ENCODE data around the gene PSMD6. TPM values are rescaled to one million over a fixed set of nuclear protein-coding genes. Genes with fewer than 3 reads are reported as not detected.

Gene PSMD6
- total RNA-seq, 1 experiment from 2014 or later: 78.7 TPM

DNA sequence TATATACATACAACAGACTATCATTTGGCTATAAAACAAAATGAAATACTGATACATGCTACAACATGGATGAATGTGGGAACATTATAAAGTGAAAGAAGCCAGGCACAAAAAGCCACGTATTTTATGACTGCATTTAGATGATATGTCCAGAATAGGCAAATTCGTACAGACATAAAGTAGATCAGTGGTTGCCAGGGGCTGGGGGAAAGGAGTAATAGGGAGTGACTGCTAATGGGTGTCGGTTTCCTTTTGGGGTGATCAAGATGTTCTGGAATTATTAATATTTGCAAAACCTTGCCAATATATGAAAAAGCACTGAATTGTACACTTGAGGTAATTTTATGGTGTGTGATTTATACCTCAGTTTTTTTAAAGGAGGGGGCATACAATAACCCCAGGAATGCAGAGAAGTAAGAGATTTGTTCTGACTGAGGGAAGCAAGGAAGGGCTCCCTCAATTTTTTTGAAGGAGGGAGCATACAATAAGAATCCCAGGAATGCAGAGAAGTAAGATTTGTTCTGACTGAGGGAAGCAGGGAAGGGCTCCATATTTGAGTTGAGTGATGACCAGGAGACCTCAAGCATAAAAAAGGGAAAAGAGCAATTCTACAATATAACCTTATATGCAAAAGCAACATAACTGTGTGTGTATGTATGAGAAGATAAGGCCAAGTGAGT, 6.2 kb downstream of the PSMD6 start:
- Histone ChIP-seq H3K4me2 (ENCODE audit: low read length) (no peak overlapping the region), H3K27me3 (ENCODE audit: insufficient read depth, low read length) (no peaks in the 10 kb centered on the region), H3K79me2 (ENCODE audit: insufficient read depth, low read length) (peaks cover 95% of the 10 kb centered on the region), H3K36me3 (ENCODE audit: control insufficient read depth in 1 of 2, insufficient read depth in 2 of 2, low read length in 2 of 2) (peaks cover 60 to 73% of the 10 kb centered on the region in 2 experiments), H4K20me1 (ENCODE audit: insufficient read depth) (peaks cover 15% of the 10 kb centered on the region; the same call in 1 of the 2 replicates), H3K4me1 (ENCODE audit: control insufficient read depth in 1 of 2, insufficient read depth in 2 of 2, low read length in 2 of 2) (peaks cover 3 to 5% of the 10 kb centered on the region in 2 experiments; a peak in 3 of 4 replicates), H3K9me3 (ENCODE audit: control insufficient read depth in 1 of 2, insufficient read depth in 1 of 2, low read depth in 1 of 2, low read length in 2 of 2) (no peaks in the 10 kb centered on the region), H3K9ac (ENCODE audit: low read length) (no peak overlapping the region), H3K9me2 (ENCODE audit: insufficient read depth) (no peaks in the 10 kb centered on the region), H2AFZ (ENCODE audit: low read depth, low read length, poor library complexity, severe bottlenecking) (no peak overlapping the region), H3K27ac (ENCODE audit: low read depth, low read length) (no peak overlapping the region), H3K4me3 (replicated peaks in 1 of 2; ENCODE audit: low read depth in 1 of 2, low read length in 2 of 2) (no peak overlapping the region)
- DNase-seq (ENCODE audit: low read depth, low spot score) (no peak), ATAC-seq (no peak)
- ChIA-PET CTCF (no interaction called here), POLR2A (no interaction called here), RAD21 (ENCODE audit: low non-redundant PET in 1 of 2, low total read pairs in 2 of 2, uncharacterized antibody in 2 of 2, unreplicated experiment in 2 of 2) (no interaction called here)
- BruUV-seq (replicated peaks): no TSS peak
- TF ChIP-seq ELF1 (IDR thresholded peaks at IDR 0.05; ENCODE audit: borderline replicate concordance, low read depth): no peak
- TF ChIP-seq CBX3 (IDR thresholded peaks at IDR 0.05; ENCODE audit: low read depth): no peak
- TF ChIP-seq SRF (IDR thresholded peaks at IDR 0.05; ENCODE audit: low read depth): no peak
- TF ChIP-seq SP1 (IDR thresholded peaks at IDR 0.05; ENCODE audit: low read depth): no peak
- no peak for TF ChIP-seq TCF7L2 (IDR thresholded peaks at IDR 0.05; ENCODE audit: borderline replicate concordance, extremely low read depth, insufficient read depth, insufficient read length)
- no peak for TF ChIP-seq POLR2AphosphoS5 (IDR thresholded peaks at IDR 0.05; ENCODE audit: low read depth, low read length)
- TF ChIP-seq, protein P1, sequence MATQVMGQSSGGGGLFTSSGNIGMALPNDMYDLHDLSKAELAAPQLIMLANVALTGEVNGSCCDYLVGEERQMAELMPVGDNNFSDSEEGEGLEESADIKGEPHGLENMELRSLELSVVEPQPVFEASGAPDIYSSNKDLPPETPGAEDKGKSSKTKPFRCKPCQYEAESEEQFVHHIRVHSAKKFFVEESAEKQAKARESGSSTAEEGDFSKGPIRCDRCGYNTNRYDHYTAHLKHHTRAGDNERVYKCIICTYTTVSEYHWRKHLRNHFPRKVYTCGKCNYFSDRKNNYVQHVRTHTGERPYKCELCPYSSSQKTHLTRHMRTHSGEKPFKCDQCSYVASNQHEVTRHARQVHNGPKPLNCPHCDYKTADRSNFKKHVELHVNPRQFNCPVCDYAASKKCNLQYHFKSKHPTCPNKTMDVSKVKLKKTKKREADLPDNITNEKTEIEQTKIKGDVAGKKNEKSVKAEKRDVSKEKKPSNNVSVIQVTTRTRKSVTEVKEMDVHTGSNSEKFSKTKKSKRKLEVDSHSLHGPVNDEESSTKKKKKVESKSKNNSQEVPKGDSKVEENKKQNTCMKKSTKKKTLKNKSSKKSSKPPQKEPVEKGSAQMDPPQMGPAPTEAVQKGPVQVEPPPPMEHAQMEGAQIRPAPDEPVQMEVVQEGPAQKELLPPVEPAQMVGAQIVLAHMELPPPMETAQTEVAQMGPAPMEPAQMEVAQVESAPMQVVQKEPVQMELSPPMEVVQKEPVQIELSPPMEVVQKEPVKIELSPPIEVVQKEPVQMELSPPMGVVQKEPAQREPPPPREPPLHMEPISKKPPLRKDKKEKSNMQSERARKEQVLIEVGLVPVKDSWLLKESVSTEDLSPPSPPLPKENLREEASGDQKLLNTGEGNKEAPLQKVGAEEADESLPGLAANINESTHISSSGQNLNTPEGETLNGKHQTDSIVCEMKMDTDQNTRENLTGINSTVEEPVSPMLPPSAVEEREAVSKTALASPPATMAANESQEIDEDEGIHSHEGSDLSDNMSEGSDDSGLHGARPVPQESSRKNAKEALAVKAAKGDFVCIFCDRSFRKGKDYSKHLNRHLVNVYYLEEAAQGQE (IDR thresholded peaks at IDR 0.05; ENCODE audit: low read depth): no peak
- TF ChIP-seq YY1 (IDR thresholded peaks at IDR 0.05; ENCODE audit: extremely low read depth, insufficient replicate concordance, low read depth, low read length): no peak
- TF ChIP-seq RAD21 (IDR thresholded peaks at IDR 0.05; ENCODE audit: low read depth): no peak
- TF ChIP-seq, protein P2, sequence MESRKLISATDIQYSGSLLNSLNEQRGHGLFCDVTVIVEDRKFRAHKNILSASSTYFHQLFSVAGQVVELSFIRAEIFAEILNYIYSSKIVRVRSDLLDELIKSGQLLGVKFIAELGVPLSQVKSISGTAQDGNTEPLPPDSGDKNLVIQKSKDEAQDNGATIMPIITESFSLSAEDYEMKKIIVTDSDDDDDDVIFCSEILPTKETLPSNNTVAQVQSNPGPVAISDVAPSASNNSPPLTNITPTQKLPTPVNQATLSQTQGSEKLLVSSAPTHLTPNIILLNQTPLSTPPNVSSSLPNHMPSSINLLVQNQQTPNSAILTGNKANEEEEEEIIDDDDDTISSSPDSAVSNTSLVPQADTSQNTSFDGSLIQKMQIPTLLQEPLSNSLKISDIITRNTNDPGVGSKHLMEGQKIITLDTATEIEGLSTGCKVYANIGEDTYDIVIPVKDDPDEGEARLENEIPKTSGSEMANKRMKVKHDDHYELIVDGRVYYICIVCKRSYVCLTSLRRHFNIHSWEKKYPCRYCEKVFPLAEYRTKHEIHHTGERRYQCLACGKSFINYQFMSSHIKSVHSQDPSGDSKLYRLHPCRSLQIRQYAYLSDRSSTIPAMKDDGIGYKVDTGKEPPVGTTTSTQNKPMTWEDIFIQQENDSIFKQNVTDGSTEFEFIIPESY (IDR thresholded peaks at IDR 0.05; ENCODE audit: extremely low read depth, insufficient replicate concordance, low read length): no peak
- intact Hi-C loops (cut with micrococcal nuclease): no loop called here

Measured in HCT116 (cell line).